ENCODE results near the gene TNFAIP8.

The TNFAIP8 gene

DNA sequence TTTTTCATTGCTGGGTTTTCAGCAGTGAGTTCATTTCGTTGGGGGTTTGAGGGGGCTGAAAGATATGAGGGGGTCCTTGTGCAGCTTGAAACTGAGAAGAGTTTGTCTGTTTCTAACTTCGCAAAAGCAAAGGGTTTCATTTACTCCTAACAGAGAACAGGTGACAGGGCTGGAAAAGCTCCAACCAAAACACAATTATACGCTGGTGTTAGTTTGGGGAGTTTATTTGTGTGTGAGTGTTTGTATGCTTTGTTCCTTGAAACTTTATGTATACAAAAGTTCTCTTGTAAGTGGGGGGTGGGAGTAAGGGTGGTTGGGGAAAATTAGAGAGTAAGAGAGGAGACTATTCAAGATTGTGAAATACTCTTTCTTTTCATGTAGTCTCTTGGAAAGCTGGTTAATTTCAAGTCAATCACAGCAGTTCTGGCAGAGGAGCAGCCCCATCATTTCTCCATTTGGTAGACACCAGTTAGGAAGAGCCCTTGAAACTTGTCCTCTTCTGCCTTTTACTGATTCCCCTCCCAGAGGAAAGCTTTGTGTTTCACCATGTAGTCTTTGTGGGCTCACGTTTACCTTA, 881 bp downstream of the TNFAIP8 start:
- TF ChIP-seq, protein P1, sequence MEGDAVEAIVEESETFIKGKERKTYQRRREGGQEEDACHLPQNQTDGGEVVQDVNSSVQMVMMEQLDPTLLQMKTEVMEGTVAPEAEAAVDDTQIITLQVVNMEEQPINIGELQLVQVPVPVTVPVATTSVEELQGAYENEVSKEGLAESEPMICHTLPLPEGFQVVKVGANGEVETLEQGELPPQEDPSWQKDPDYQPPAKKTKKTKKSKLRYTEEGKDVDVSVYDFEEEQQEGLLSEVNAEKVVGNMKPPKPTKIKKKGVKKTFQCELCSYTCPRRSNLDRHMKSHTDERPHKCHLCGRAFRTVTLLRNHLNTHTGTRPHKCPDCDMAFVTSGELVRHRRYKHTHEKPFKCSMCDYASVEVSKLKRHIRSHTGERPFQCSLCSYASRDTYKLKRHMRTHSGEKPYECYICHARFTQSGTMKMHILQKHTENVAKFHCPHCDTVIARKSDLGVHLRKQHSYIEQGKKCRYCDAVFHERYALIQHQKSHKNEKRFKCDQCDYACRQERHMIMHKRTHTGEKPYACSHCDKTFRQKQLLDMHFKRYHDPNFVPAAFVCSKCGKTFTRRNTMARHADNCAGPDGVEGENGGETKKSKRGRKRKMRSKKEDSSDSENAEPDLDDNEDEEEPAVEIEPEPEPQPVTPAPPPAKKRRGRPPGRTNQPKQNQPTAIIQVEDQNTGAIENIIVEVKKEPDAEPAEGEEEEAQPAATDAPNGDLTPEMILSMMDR (IDR thresholded peaks at IDR 0.05): no peak
- H3K9me3 ChIP-seq: no peaks in the 10 kb centered on the region
- DNase-seq: no peak
- H3K27me3 ChIP-seq: no peaks in the 10 kb centered on the region
- H3K4me3 ChIP-seq: peak overlapping the region; percentile 63 to 76
- H3K4me1 ChIP-seq: peaks cover 0 to 60% (median 31%) of the 10 kb centered on the region in 4 donors
- intact Hi-C loops (cut with DNase I; ENCODE audit: low total_unique reads): no loop called here
- no peaks in the 10 kb centered on the region for H3K36me3 ChIP-seq
- H3K27ac ChIP-seq: peak overlapping the region; percentile 77 to 79

- Histone ChIP-seq H3K4me3 (peak overlapping the region; percentile 63 to 76), H3K4me1 (peaks cover 0 to 64% (median 33%) of the 10 kb centered on the region in 4 donors), H3K9me3 (no peaks in the 10 kb centered on the region), H3K27me3 (no peaks in the 10 kb centered on the region), H3K36me3 (no peaks in the 10 kb centered on the region), H3K27ac (peak overlapping the region; percentile 77 to 79)
- TF ChIP-seq, protein P1 (IDR thresholded peaks at IDR 0.05): no peak
- intact Hi-C loops (cut with DNase I; ENCODE audit: low total_unique reads): no loop called here
- no peak for DNase-seq
Measured at GRCh38 chr5:119357270-119357669, 1.5 kb downstream of the TNFAIP8 start.

GRCh38 chr5:119357808-119358529, 2.1 kb downstream of the TNFAIP8 start:
- TF ChIP-seq, protein P1 (IDR thresholded peaks at IDR 0.05): no peak
- Histone ChIP-seq H3K4me3 (peak overlapping the region; percentile 63 to 76), H3K27me3 (no peaks in the 10 kb centered on the region), H3K27ac (peak overlapping the region; percentile 77 to 79), H3K4me1 (peaks cover 0 to 71% (median 36%) of the 10 kb centered on the region in 4 donors), H3K36me3 (no peaks in the 10 kb centered on the region), H3K9me3 (no peaks in the 10 kb centered on the region)
- intact Hi-C loops (cut with DNase I; ENCODE audit: low total_unique reads): no loop called here
- no peak for DNase-seq

- TF ChIP-seq, protein P1 (IDR thresholded peaks at IDR 0.05): no peak
- H3K27me3 ChIP-seq: no peaks in the 10 kb centered on the region
- intact Hi-C loops (cut with DNase I; ENCODE audit: low total_unique reads): no loop called here
- DNase-seq: no peak
- H3K4me1 ChIP-seq: peaks cover 0 to 77% (median 38%) of the 10 kb centered on the region in 4 donors
- H3K27ac ChIP-seq: peak overlapping the region; percentile 77 to 79
- no peaks in the 10 kb centered on the region for H3K9me3 ChIP-seq
- H3K36me3 ChIP-seq: no peaks in the 10 kb centered on the region
- no peak overlapping the region for H3K4me3 ChIP-seq
Measured at GRCh38 chr5:119358530-119358900, 2.7 kb downstream of the TNFAIP8 start.

GRCh38 chr5:119358901-119359603, 3.2 kb downstream of the TNFAIP8 start:
- no peak overlapping the region for H3K4me3 ChIP-seq
- no peaks in the 10 kb centered on the region for H3K9me3 ChIP-seq
- no peaks in the 10 kb centered on the region for H3K36me3 ChIP-seq
- no peak for DNase-seq
- intact Hi-C loops (cut with DNase I; ENCODE audit: low total_unique reads): no loop called here
- H3K27ac ChIP-seq: peak overlapping the region; percentile 77 to 79
- peaks cover 0 to 77% (median 38%) of the 10 kb centered on the region in 4 donors for H3K4me1 ChIP-seq
- TF ChIP-seq, protein P1 (IDR thresholded peaks at IDR 0.05): no peak
- no peaks in the 10 kb centered on the region for H3K27me3 ChIP-seq
